ENCODE data around the gene CAPN11. TPM values are rescaled to one million over a fixed set of nuclear protein-coding genes. Genes with fewer than 3 reads are reported as not detected.
A peak's percentile ranks its signal among the peaks of the same experiment; 100 is the strongest.

CAPN11 gene
- total RNA-seq, 1 donor from 2014 or later = not detected

DNA sequence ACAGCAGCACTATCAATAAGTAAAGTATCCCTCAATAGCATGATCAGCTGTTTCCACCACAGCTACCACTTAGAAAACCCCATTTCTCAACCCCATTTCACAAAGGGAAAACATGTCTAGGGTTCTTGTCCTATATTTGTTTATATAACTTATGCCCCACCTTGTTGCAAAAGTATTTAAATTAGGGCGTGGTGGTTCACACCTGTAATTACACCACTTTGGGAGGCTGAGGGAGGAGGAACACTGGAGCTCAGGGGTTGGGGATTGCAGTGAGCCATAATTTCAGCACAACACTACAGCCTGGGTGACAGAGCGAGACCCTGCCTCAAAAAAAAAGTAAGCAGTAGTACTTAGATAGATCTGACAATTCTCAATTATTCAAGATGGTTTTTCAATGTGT, 35.1 kb upstream of the CAPN11 start:
- TF ChIP-seq, protein P1, sequence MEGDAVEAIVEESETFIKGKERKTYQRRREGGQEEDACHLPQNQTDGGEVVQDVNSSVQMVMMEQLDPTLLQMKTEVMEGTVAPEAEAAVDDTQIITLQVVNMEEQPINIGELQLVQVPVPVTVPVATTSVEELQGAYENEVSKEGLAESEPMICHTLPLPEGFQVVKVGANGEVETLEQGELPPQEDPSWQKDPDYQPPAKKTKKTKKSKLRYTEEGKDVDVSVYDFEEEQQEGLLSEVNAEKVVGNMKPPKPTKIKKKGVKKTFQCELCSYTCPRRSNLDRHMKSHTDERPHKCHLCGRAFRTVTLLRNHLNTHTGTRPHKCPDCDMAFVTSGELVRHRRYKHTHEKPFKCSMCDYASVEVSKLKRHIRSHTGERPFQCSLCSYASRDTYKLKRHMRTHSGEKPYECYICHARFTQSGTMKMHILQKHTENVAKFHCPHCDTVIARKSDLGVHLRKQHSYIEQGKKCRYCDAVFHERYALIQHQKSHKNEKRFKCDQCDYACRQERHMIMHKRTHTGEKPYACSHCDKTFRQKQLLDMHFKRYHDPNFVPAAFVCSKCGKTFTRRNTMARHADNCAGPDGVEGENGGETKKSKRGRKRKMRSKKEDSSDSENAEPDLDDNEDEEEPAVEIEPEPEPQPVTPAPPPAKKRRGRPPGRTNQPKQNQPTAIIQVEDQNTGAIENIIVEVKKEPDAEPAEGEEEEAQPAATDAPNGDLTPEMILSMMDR (conservative IDR thresholded peaks at IDR 0.05; ENCODE audit: low read depth, low read length) = no peak
- DNase-seq (ENCODE audit: low read depth) = no peak

GRCh38 chr6:44126320-44127149, 32.1 kb upstream of the CAPN11 start:
- H3K4me3 ChIP-seq (ENCODE audit: low read depth, low read length) = peak overlapping the region; percentile 78
- TF ChIP-seq, protein P1 (conservative IDR thresholded peaks at IDR 0.05; ENCODE audit: low read depth, low read length) = no peak
- DNase-seq (ENCODE audit: low read depth) = no peak

More for the DNA sequence above, 35.1 kb upstream of the CAPN11 start:
- no peak overlapping the region for H3K4me3 ChIP-seq (ENCODE audit: low read depth, low read length)

- DNase-seq (ENCODE audit: low read depth) = no peak
- TF ChIP-seq, protein P1 (conservative IDR thresholded peaks at IDR 0.05; ENCODE audit: low read depth, low read length) = no peak
These were observed 31.2 kb upstream of the CAPN11 start, which contains the start of the genes MRPL14 and TMEM63B for GRCh38 chr6:44127186-44128019. Gene MRPL14, minus strand, starts transcription at chr6:44127452. Its CDS starts 10,841 bp downstream, at chr6:44116611. Gene TMEM63B, plus strand, starts transcription at chr6:44127554. Its CDS starts 7,031 bp downstream, at chr6:44134585.

DNA sequence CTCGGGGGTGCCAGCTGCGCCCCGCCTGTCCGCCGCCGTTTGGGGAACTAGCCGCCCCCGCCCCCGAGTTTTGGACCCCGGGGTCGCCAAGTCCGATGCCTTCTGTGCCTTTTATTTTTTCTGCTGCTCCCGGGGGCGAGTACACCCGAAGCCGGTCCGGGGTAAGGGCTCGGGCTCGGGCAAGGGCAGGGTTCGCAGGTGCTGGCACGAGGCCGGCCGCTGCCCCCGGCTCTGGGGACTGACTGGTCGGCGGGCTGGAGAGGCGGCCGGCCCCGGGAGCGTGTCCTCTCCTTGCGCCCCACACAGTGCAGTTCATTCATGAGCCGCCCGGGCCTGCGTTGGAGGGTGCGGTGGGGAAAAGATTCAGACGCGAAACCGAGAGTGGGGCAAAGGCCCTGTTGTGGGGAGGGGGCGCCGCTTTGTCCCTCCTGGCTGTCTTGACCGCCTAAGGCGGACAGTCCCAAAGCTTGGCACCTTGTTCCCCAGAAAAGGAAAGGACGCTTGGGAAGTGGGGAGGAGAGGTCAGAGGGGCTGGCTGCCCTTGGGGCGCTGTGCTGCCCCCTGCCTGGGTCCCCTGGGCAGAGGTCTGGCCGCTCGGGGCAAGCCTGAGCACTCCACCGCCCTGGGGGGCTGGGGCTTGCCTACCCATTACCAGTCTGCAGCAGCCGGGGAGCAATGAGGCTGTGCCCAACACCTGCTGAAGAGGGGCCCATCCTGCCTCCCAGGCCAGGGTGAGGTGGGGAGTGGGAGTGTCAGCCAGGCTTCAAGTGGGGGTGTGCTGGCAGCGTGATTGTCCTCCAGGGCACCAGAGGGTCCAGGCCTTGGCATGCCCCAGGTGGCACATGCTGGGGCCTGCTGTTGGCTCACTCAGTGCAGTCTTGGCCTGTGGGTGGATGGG, 30.4 kb upstream of the CAPN11 start:
- DNase-seq (ENCODE audit: low read depth) = no peak
- TF ChIP-seq, protein P1 (conservative IDR thresholded peaks at IDR 0.05; ENCODE audit: low read depth, low read length) = no peak
- H3K4me3 ChIP-seq (ENCODE audit: low read depth, low read length) = peak overlapping the region; percentile 79

More at GRCh38 chr6:44127186-44128019, 31.2 kb upstream of the CAPN11 start, which contains the start of the genes MRPL14 and TMEM63B:
- peak within 1 kb of the TSS; percentile 79 for H3K4me3 ChIP-seq (ENCODE audit: low read depth, low read length)

DNA sequence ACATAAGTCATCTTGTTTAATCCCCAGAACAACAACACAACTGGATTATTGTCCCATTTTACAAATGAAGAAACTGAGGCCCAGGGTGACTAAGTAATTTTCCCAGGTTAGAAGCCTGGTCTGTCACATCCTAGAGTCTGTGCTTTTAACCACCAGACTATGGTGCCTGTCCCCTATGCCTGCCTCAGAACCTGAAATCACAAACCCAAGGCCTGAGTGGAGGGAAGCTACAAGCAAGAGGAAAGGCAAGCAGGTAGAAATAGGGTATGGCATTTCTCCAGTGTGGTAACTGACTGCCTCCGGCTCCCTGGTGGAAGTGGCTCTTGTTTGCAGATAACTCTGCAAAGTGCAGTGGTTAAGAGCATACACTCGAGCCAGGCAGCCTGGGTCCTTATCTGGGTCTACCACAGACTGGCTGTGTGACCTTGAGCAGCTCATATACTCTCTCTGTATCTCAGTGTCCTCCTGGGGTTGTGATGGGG, 28.7 kb upstream of the CAPN11 start:
- DNase-seq (ENCODE audit: low read depth) = no peak
- TF ChIP-seq, protein P1 (conservative IDR thresholded peaks at IDR 0.05; ENCODE audit: low read depth, low read length) = no peak

DNA sequence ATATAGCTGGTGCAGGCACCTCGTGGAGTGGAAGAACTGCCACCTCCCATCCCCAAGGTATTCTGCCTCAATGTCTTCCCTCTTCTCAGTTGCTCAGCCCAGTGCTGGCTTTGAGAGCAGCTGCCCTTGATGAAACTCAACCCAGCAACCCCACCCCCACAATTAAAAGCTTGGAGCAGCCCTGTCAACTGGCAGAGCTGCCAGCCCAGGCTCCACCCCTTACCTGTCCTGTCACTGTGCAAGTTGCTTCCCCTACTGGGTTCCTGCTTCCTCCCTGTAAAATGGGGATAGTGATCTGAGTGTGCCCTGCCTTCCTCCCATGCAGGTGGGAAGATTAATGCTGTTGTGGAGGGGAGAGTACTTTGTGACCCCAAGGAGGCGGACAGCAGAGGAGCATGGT, 26.7 kb upstream of the CAPN11 start:
- TF ChIP-seq, protein P1 (conservative IDR thresholded peaks at IDR 0.05; ENCODE audit: low read depth, low read length) = no peak
- no peak overlapping the region for H3K4me3 ChIP-seq (ENCODE audit: low read depth, low read length)
- DNase-seq (ENCODE audit: low read depth) = no peak

More for the DNA sequence above, 28.7 kb upstream of the CAPN11 start:
- H3K4me3 ChIP-seq (ENCODE audit: low read depth, low read length) = no peak overlapping the region

All from epithelial cell of proximal tubule (primary cell).